ENCODE results near the gene ACOXL.
"Not testable (repeated sequence)": the region's sequence is repeated elsewhere in the genome, so short reads cannot be mapped to it uniquely, and the experiment has no call there.

ACOXL gene

DNA sequence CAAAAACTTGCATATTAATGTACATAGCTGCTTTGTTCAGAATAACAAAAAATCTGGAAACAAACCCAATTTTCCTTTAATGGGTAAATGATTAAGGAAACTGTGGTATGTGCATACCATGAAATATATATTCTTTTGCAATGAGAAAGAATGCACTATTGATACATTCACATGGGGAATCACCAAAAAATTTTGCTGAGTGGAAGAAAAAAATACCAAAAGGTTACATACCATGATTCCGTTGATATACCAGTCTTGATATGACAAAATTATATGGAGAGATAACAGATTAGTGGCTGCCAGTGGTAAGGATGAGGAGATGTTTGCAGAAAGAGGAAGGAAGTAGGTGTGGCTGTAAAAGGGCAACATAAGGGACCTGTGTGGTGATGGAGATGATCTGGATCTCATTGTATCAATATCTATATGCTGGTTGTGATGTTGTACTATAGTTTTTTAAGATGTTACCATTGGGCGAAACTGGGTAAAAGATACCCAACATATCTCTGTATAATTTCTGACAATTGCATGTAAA, 333.8 kb downstream of the ACOXL start:
- no peak for DNase-seq (ENCODE audit: low read depth)

DNA sequence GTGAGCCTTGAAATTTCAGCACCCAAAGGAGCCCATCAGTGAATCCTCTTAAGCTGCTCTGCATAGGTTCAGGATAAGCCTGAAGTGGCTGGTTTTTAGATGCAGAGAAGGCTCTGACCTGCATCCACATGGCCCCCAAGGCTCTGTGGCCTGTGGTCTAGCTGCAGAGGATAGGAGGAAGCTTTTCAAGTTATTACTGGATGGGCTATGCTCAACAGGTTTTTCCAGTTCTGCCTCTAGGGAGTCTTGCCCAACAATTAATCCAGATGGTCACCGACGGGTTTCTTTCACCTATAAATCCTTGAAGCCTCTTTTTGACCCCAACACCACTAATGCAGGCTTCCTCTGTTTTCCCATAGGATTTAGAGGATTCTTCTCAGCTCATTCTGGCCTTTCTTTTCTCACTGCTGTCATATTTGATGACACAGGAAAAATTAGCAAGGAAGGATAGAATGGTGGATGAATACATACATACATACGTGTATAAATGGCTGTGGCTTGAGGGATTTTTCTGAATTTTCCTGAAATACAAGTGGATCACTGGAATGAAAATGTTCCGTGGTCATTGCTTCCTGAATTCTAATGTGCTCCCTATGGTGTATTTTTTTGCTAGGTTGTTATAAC, 336.2 kb downstream of the ACOXL start:
- no peak for DNase-seq (ENCODE audit: low read depth)

DNA sequence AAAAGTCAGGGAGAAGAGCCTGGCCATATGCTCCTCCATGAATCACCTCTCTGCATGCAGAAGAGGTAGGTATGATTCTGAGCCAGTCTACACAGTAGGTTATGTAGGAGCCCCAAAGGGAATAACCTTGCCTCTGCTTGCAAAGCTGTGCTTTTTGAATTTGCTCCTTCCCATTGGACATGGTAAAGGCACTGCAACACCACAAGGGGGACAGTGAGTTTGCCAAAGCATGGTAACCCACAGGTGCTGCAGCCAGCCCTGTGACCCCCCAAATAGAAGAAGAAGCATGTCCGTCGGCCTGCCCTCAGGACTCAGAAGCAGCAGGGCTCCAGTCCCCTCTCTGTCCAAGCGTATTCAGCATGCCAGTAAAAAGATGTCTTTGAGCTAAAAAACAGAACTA, 337.3 kb downstream of the ACOXL start:
- no peak for DNase-seq (ENCODE audit: low read depth)

DNA sequence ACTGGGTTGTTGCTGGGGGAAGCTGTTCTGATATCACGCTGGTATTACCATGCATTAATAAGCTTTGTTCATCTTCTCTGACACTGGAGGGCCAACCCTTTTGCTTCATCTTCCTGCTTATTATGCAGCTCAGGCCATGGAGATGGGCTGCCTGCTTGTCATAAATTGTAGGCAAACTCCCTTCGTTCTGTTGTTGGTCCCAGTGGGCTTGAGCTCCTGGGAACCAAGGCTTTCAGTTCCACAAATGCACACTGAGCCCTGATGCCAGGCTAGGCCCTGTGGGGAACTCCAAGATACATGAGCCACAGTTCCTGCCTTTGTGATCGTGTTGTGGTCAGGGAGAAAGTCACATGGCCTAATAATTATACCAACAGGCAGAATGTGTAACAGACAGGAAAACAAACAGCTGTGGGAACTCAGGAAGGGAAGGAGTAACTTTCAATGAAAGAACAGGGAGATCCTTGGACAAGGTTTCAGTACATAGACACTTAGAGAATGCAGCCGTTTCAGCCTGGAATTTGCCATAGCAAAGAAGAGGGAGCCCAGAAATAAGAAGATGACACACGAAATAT, 339.3 kb downstream of the ACOXL start:
- DNase-seq (ENCODE audit: low read depth): no peak

DNA sequence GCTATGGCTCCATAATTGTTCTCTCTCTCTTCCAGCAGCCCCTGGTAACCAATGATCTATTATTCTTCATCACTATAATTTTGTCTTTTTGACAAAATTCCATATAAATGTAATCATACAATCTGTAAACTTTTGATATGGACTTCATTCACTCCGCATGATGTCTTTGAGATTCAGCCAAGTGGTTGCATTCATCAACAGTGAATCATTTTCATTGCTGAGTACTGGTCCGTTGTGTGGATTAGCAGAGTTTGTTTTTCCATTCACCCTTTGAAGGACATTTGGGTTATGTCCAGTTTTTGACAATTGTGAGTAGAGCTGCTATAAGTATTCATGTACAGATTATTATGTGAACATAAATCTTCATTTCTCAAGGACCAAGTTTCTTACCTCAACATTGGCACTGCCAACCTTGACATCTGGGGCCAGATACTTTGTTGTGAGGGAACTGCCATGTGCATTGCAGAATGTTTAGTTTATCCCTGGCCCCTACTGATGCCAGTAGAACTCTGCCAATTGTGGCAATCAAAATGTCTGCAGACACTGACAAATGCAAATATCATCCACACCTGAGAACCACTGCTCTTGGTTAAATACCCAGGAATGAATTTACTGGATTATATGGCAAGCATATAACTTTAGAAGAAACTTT, 340.0 kb downstream of the ACOXL start:
- no peak for DNase-seq (ENCODE audit: low read depth)

DNA sequence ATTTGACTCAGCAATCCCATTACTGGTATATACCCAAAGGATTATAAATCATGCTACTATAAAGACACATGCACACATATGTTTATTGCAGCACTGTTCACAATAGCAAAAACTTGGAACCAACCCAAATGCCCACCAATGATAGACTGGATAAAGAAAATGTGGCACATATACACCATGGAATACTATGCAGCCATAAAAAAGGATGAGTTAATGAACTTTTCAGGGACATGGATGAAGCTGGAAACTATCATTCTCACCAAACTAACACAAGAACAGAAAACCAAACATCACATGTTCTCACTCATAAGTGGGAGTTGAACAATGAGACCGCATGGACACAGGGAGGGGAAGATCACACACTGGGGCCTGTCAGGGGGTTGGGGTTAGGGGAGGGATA, 350.3 kb downstream of the ACOXL start:
- DNase-seq (ENCODE audit: low read depth): not testable (repeated sequence)

DNA sequence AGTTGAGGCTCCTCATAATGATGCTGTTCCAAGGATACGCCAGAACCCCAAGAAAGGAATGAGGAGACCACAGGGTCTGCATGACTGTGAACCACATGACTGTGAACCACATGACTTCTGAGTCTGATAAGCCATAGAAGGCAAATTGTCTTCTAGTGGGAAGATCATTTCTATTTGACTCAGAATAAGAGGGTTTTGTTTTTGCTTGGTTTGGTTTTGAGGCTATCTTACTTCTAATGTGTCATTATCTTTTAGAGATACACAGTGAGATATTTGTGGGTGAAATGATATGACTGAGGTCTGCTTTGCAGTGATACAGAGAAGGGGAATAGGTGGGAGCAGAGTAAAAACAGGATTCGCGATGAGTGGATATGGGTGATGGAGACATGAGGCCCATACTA, 359.4 kb downstream of the ACOXL start:
- DNase-seq (ENCODE audit: low read depth): no peak

DNA sequence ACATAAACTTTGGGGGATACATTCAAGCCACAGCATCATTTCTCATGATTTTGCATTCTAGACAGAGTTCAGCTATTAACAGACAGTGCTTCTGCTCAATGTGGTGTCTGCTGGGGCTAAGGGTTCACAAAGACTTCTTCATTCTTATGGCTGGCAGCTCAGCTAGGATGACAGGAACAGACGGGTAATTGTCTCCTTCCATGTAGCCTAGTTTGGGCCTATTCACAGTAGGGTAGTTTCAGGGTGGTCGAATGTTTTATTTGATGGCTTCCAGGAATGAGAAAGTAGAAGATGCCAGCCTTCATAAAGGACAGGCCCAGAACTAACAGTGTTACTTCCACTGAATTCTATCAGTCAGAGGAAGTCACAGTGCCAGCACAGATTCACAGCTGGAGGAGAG, 362.3 kb downstream of the ACOXL start:
- no peak for DNase-seq (ENCODE audit: low read depth)

DNA sequence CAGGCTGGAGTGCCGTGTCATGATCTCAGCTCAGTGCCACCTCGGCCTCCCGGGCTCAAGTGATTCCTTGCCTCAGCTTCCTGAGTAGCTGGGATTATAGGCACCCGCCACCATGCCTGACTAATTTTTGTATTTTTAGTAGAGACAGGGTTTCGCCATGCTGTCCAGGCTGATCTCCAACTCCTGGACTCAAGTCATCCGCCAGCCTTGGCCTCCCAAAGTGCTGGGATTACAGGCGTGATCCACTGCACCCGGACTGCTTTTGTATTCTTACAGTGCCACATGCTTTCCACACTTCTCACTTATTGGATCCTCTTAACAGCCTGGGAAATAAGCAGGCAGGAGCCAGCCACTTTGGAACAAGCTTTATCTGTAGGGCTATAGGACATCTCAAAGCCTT, 363.1 kb downstream of the ACOXL start:
- no peak for DNase-seq (ENCODE audit: low read depth)

DNA sequence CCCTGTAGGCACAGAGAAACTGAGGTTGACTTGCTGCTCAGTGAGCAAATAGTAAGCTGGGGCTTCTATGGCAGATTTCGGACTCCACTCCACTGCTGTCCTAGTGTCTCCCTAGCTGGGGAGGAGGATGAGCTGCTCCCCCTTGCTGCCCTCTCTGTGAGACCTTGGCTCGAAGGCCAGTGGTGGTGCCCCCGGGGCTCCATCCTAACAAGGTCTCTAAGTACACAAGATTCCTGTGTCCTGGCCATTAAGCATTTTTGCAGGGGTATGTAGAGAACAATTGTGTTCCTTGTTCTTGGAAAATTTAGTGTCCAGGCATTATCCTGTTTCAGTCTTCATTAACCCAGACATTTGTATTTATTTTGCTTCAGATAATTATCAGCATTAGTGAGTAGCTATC, 367.0 kb downstream of the ACOXL start:
- no peak for DNase-seq (ENCODE audit: low read depth)

DNA sequence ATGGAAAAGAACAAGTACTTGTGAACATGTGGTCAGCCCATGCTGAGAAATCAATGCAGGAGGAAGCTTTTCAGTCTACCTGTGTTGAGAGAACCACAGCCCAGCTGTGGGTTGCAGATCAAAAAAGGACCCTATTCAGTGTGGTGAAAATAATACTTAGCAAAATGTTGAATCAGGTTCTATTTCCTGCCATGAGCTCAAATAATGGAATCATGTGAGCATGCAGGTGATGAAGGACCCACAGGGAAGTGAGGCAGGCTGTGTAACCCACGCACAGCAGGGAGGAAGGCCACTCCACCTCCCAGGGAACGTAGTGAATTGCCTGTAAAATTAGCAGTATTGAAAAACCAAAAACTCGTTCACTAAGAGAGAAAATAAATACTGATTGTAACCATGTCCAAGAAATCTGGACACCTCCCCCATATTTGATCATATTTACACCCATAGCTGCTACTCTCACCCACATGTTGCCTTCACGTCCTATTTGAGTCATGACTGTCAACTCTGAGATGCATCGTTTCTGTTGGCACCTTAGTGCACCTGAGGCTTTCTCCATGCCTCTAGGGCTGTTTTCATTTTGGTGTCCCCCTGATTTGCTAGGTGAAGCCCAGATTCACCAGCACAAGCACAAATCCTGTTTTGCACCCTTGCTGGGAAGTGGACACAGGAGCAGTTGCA, 367.9 kb downstream of the ACOXL start:
- no peak for DNase-seq (ENCODE audit: low read depth)

DNA sequence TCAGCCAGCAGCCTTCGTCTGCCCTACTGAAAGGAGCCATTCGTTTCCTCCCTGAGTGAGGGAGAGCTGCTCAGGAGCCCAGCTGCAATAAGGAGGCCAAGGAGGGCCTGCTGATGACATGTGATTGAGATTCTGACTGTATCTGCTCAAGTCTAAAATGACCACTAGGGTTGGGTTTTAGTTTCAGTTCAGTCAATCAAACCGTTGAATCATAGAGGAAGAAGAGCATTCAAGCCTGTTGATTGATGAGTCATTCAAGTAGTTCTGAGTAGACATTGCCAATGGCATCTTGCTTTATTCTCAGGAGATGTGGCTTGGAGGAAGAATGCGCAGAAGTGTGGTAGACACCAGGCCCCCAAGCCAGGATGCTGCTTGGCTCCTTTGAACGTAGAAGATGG, 368.4 kb downstream of the ACOXL start:
- DNase-seq (ENCODE audit: low read depth): no peak

DNA sequence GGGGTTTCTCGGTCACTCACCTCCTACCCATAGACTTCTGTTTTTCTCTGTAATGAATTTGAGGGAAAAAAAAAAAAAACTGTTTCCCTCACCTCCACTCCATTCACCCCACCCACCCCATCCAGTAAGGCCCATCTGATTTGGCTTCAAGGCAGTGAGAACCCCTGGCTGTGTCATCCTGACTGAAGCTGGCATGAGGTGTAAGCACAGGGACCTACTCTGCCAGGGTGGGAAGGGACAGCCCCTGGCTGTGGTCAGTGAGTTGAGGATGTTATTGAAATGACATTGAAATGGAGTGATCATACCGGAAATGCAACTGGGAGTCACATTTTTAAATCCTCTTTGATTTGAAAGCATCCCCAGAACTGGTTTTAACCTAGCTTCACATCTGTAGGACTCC, 369.2 kb downstream of the ACOXL start:
- DNase-seq (ENCODE audit: low read depth): no peak

DNA sequence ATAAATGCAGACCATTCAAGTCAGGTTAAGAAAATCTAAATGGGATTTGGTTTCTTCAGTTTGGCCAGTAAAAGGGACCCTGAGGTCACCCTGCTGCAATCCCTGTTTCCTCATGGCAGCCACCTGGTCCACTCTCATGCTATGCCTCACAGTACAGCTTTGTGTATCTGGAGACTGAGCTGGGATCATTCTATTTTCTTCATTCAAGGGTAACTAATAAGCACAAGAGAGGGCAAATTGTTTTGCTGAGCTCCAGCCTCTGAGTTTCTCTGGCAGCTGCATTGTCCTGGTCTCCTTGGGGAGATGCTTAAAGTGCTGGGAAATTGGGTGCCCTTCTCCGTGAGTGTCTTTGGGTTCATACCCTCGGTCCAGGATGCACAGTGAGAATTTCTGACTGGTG, 369.8 kb downstream of the ACOXL start:
- no peak for DNase-seq (ENCODE audit: low read depth)

DNA sequence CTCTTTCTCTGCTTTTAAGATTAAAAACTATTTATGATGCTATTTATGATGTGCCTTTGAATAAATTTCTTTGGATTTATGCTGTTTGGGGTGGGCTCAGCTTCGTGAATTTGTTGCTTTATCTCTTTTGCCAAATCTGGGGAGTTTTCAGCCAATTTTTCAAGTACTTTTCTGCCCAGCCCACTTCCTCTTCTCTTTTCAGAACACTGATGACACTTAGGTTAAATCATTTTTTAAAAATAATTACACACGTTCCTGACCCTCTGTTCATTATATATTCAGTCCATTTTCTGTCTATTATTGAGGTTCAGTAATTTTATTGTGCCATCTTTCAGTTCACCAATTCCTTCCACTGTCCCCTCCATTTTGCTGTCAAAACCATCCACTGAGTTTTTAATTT, 373.6 kb downstream of the ACOXL start:
- no peak for DNase-seq (ENCODE audit: low read depth)

DNA sequence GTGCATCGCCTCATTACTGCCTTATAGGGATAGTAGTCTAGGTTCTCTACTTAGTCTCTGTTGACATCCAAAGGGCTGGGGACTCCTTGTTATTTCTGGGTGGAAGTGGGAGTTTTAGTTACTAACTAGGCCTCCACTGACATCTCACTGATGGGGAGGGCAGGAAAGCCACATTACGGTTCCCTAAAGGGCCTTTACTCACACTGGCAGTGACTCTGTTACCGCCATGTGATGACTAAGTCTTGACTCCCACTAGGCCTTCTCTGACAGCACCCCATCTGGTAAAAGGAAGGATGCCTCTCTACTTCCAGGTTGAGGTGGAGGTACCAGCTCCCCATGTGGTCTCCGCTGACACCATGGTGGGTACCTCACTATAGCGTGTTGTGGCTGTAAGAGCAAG, 374.3 kb downstream of the ACOXL start:
- DNase-seq (ENCODE audit: low read depth): no peak

DNA sequence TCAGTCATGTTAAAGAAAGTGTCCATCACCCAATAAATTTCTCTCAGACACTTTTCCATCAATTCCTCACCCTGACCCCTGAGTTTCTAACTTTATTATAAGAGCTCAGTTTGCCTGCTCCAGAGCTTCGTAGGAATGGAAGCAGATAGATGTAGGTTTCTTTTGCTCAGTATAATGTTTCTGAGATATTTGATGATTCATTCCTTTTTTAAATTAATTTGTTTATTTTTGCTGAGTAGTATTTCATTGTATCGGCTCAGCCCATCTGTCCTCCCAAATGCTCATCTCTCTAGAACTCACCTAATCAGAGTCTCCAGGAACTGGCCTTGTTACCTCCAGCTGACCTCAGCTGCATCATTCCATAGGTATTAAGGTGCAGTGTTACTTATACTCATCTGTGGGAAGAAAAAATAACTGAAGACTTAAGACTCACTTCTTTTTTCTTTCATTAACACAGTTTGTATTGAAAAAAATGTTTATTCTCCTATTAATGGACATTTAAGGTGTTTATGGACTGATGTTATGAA, 376.4 kb downstream of the ACOXL start:
- DNase-seq (ENCODE audit: low read depth): no peak

DNA sequence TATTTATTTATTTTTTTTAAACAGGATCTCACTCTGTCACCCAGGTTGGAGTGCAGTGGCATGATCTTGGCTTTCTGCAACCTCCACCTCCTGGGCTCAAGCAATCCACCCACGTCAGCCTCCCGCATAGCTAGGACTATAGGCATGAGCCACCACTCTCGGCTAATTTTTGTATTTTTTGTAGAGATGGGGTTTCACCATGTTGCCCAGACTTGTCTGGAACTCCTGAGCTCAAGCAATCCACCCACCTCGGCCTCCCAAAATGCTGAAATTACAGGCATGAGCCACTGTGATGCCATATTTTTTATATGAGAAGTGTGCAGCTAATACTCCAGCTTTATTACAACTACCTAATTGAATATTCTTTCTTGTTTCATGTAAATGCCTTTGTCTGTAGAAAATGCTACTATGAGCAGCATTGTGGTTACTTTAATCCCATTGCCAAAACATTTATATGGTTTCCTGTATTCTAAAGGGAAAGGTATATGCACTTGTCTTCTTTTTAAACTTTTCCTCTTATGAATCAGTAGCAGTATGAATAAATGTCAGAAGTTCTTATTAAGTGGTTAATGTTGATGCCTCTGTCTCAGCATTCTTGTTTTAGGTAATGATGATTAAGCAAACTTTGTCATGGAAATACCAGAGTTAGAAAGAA, 378.9 kb downstream of the ACOXL start:
- no peak for DNase-seq (ENCODE audit: low read depth)

DNA sequence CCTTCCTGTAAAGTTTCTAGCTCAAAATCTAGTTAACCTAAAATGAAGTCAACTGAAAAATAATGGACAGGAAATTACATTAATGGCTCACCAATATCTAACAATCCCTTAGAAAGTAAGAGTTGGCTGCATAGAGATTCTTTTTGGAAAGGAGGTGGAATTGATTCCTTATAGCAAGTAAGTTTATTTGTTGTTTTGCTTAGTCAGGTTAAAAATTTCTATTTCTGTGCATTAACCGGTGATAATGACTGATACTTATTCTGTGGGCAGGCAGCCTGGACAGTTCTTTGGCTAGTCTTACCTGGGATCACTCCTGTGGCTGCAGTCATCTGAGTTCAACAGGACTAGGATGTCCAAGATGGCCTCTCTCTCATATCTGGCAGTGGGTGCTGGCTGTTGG, 381.5 kb downstream of the ACOXL start:
- DNase-seq (ENCODE audit: low read depth): no peak

DNA sequence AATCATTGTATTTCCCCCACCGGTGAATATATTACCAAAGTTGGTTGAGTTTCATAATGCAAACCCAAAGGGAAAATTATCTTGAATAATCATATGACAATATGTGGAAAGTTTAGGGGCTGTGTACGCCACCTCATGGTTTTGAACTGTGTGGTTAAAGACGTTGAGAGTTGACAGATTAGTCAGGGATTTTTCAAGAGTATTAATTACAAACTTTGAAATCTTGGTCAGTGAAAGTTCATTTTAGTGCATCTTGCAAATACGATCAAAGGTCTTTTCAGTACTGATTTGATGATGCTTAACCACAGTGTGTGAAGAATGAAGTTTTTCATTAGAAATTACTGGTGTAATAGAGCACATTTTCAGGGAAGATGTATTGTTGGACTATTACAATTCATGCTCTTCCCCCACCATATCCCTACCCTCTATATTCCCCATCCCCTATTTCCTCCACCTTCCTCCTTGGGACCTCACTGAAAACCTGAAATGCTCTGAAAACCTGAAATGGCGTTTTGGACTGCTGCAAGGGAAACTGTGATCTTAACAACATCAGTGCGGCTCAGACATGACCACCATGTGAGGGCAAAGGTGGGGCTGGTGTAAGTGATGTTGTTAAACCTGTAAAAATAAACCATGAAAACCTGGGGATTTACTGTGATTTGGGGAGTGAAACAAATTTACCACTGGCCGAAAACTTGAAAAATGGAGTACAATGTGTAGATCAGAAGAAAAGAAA, 383.8 kb downstream of the ACOXL start:
- no peak for DNase-seq (ENCODE audit: low read depth)

DNA sequence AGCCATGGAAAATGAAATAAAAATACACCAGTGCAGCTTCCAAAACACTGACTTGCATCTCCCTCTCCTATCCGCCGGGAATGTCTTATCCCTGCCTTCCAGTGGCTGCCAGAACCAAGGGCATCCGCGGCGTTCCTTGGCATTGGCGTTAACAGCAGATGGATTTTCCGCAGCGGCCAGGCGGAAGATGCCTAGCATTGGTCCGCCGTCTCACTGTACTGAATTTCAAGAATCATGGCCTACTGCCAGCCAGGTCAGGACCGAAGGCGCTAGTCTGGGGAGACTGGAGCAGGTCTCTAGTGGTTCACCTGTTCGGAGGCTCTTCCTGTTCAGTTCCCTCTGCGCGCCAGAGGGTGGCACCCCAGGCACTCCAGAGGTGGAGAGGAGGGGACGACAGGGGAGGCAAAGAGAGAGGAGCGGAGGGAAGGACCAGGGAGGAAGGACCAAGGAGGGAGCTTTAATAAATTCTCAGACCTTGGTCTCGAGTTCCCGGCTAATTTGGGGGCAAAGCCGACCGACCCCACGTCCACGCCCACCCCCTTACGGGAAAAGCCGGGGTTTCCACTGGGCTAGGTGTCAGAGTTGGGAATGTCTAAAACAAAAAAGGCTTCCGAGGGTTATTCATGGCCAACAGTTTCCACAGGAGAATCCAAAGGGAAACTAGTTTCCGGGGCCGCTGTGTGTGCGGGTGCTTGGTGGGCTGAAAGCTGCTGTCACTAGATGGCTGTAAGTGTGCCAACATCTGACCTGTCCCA, 384.6 kb downstream of the ACOXL start:
- DNase-seq (ENCODE audit: low read depth): peak; percentile 51

Data from activated gamma-delta T cell treated with anti-CD3 and anti-CD28 coated beads, Interleukin-2, amount 50 U/mL, for 16 hours (primary cell).